NCI-H446 (cell line): ENCODE results near the gene STMN3.
"Not testable (repeated sequence)": the region's sequence is repeated elsewhere in the genome, so short reads cannot be mapped to it uniquely, and the experiment has no call there.

Experiments used
- DNase-seq, 2 experiments: peaks; one replicate each; lab custom pipeline; 2025; lab: John Stamatoyannopoulos, UW

STMN3 gene

GRCh38 chr20:63635431-63636141 lies 17.6 kb downstream of the STMN3 start:
- DNase-seq: no peak

- DNase-seq: no peak
Observed at GRCh38 chr20:63633732-63634131, 19.5 kb downstream of the STMN3 start.

DNA sequence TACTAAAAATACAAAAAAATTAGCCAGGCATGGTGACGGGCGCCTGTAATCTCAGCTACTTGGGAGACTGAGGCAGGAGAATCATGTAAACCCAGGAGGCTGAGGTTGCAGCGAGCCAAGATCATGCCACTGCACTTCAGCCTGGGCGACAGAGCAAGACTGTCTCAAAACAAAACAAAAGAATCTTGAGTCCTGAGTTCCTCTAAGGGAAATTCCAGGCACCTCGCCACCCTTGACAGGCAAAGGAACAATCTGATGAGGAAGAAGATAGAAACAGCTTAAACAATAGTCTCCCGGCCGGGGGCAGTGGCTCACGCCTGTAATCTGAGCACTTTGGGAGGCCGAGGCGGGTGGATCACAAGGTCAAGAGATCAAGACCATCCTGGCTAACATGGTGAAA lies 21.8 kb downstream of the STMN3 start:
- not testable (repeated sequence) for DNase-seq

- not testable (repeated sequence) for DNase-seq
Observed at GRCh38 chr20:63630956-63631355, 22.3 kb downstream of the STMN3 start.

- peak; percentile 85 to 89 for DNase-seq
Observed at GRCh38 chr20:63628246-63628975, 24.8 kb downstream of the STMN3 start.

DNA sequence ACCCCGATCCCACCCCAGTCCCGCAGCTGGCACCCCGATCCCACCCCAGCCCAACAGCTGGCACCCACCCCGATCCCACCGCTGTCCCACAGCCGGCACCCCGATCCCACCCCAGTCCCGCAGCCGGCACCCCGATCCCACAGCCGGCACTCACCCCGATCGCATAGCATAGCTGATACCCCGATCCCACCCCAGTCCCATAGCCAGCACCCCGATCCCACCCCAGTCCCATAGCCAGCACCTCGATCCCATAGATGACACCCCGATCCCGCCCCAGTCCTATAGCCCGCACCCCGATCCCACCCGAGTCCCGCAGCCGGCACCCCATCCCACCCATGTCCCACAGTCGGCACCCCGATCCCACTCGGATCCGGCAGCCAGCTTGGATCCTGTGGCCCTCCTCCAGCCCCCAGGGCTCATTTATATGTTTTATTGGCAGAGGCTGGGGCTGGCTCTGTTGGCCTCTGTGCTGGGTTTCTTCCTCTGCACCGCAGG lies 25.4 kb downstream of the STMN3 start:
- DNase-seq: no peak

- peak; percentile 96 to 98 for DNase-seq
Observed at GRCh38 chr20:63627129-63627750, 26.0 kb downstream of the STMN3 start.

GRCh38 chr20:63626424-63627128 lies 26.6 kb downstream of the STMN3 start, which contains the start of gene GMEB2:
TSS of gene GMEB2 (minus strand) at chr20:63627101. CDS start at chr20:63619397, 7,704 bp downstream.
- DNase-seq: peak in 1 of 2 experiments; percentile 89

DNA sequence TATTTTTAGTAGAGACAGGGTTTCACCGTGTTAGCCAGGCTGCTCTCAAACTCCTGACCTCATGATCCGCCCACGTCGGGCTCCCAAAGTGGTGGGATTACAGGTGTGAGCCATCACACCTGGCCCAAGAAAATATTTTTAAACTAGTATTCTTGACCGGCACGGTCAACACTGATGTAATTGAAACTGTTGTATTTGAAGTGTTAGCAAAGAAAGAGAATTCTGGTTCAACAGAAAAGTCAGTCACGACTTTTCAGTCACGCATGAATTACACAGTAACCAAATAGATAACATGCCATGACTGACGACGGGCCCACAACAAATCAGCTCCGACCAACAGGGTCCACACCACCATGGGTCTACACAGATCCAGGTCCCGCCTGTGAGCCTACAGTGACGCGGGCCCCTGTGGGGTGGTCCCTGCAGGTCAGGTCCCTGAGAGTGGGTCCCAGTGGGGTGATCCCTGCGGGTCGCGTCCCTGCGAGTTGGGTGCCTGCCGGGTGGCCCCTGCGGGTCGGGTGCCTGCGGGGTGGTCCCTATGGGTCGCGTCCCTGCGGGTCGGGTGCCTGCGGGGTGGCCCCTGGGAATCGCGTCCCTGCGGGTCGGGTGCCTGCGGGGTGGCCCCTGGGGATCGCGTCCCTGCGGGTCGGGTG lies 27.3 kb downstream of the STMN3 start:
- no peak for DNase-seq

DNA sequence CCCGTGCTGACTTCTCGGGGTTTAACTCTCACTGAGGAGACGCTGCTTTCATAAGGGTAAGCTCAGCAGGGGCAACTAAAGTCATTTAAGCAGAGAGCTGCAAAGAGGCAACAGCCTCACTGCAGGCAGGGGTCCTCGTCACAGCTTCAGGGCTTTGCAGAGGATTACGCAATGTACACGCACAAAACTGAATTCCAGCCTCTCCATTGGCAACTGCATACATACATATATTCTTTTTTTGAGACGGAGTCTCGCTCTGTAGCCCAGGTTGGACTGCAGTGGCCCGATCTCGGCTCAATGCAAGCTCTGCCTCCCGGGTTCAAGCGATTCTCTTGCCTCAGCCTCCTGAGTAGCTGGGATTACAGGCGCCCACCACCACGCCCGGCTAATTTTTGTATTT lies 28.7 kb downstream of the STMN3 start:
- DNase-seq: no peak

DNA sequence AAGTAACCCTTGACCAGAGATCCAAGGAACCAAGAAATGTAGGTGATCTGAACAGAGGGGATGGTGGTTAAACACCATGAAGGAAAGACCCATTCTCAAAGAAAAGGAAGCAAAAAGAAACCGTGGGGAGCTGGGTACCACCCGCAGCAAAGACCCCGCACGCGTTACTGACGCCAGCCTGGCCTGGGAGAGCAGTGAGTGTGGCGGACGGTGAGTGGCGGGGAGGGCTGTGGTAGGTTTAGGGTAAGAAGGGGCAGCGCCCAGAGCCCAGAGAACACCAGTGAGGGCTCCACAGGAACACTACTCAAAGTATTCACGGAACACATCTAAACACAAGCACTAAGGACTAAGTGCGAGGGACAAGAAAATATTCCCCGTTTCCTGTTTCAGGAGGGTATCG lies 30.5 kb downstream of the STMN3 start:
- DNase-seq: no peak

DNA sequence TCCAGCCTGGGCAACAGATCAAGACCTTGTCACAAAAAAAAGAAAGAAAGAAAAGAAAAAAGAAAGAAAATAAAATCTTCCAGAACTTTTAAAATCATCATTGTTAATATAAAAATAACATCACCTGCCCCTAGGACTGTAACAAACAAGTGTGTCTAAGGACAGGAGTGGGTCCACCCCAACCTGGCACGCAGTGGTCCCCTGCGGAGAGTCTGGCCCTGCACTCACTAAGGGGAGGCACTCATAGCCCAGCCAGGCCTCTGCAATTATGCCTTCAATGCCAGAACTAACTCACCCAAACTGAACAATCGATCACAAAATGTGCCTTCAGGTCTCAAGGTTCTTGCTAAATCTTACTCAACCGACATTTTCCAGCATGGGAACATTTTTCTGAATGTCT lies 31.1 kb downstream of the STMN3 start:
- no peak for DNase-seq

DNA sequence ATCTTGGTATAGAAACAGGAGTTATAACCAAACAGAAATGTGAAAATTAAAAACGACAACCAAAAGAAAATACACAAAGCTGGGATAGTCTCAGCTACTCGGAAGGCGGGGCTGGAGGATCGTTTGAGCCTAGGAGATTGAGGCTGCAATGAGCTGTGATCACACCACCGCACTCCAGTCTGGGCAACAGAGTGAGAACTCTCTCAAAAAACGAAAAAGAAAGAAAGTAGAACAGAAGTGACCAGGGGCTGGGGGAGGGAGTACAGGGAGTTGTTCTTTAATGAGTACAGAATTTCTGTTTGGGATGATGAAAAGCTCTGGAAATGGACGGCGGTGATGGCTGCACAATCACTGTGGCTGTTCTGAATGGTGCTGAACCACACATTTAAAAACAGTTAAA lies 32.2 kb downstream of the STMN3 start:
- DNase-seq: no peak

DNA sequence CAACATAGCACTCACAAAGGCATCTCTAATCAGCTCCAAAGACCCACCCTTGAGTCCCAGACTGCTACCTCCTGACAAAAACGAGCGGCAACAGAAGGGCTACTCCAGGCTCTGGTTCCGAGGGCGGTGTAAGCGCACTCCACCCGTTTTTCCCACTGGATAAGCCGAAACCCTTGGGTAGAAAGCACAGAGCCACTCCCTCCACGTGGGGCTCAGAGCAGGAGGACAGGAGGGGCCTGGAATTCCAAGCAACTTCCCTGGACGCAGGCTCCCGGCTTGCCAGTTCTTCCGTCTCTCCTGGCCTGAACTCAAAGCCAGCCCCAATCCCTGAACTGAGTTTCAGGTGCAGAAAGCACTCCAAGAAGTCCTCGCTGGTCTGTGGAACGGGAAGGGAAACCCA lies 33.7 kb downstream of the STMN3 start:
- no peak for DNase-seq

DNA sequence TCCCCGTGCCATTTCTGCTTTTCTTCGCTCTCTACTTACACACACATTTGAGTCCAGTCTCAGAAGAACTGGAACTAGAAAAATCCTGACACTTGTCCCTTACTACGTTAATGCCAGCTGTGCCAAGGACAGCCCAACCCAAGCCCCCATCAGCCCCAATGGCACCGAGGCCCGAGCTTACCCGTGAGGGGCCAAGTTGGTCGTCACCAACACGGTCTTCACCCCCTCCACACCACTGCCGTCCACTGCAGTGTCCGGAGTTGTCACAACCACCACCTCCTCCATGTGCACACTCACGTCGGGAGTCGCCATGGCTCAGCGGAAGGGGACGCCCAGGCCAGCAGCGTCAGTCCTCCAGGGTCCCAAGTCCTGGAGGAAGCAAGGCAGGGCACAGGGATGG lies 34.1 kb downstream of the STMN3 start:
- no peak for DNase-seq

DNA sequence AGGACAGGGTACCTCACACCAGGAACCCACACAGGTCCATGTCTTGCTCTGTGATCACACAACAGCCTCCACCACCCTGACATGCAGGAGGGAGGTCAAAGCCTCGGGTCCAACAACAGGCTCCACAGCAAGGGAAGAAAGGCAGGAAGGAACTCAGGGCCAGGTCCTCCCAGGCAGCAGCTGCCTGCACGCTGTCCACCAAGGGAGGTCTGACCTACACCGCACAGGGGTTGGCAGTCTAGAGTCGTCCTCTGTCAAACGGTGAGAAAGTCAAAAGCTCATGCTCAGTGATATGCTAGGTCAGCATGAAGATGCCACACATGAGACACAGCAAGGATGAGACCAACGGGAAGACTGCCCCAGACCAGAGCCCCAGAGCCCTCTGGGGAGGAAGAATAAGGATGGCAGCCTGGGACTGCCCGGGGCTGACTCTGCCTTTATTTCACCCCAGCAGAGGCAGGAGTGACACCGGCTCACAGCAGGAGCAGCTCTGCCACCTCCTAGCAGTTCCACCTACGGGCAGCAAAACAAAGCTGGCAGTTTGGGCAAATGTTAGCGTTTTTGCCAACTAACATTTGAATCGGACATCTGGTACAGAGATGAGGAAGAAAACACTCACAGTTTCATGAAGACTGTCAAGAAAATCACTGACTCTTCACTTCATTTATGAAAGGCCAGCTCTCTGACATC lies 34.8 kb downstream of the STMN3 start:
- no peak for DNase-seq

GRCh38 chr20:63617876-63618265 lies 35.4 kb downstream of the STMN3 start:
- DNase-seq: no peak

GRCh38 chr20:63617092-63617875 lies 35.9 kb downstream of the STMN3 start:
- no peak for DNase-seq

DNA sequence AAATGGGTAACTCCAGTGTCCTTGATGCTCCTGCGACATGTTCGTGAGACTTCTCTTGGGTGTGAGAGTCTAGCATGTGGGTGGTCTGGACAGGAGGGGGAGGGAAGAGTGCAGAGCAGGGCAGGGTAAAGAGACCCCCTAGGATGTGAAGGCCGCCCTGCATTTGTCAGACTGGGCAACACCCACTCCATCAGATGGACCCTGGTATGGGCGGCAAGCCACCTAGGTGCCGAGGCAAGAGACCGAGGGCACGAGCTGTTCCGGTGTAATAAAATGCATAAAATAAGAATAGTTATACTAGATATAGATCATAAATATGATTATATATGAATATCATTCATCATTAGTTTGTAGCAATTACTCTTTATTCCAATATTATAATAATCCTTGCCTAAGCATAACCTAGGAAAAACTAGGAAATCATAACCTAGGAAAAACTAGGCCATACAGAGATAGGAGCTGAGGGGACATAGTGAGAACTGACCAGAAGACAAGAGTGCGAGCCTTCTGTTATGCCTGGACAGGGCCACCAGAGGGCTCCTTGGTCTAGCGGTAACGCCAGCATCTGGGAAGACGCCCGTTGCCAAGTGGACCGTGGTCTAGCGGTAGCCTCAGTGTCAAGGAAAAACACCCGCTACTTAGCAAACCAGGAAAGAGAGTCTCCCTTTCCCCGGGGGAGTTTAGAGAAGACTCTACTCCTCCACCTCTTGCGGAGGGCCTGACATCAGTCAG lies 39.2 kb downstream of the STMN3 start:
- DNase-seq: not testable (repeated sequence)
